Upper lobe of left lung (tissue), 4 donors: ENCODE results near the gene GNAO1.

Experiments used
- CTCF ChIP-seq, 6 experiments: fragments of 450-650 bp in 4 of 6; fragments of 200-600 bp in 2 of 6; sonication (generic) in 2 of 6; IDR thresholded peaks; one replicate each; pipeline ENCODE4 v1.5.1; 2016 to 2019; ENCODE audit warnings: antibody characterized with exemption in 6 of 6
- EP300 ChIP-seq, 4 donors: sonication (generic); formaldehyde crosslinking; IDR thresholded peaks; one replicate each; pipeline ENCODE4 v1.5.1; 2017; ENCODE audit warnings: antibody characterized with exemption in 4 of 4, control low read depth in 2 of 4
- POLR2A ChIP-seq, 4 donors: fragments of 450-650 bp; IDR thresholded peaks; one replicate each; pipeline ENCODE4 v1.5.1; 2016 to 2017; ENCODE audit warnings: antibody characterized with exemption in 4 of 4, mild to moderate bottlenecking in 2 of 4
- POLR2AphosphoS5 ChIP-seq, 2 donors: sonication (generic); formaldehyde crosslinking; IDR thresholded peaks; one replicate each; pipeline ENCODE4 v1.5.1; 2017; ENCODE audit warnings: antibody characterized with exemption in 2 of 2

GRCh38 chr16:56329887-56330286, 138.6 kb downstream of the GNAO1 start:
- TF ChIP-seq CTCF (IDR thresholded peaks at IDR 0.05) (no peak), POLR2A (IDR thresholded peaks at IDR 0.05) (no peak), EP300 (IDR thresholded peaks at IDR 0.05) (no peak), POLR2AphosphoS5 (IDR thresholded peaks at IDR 0.05) (no peak)
